Measurements from ENCODE around the gene REG4. TPM values are rescaled to one million over a fixed set of nuclear protein-coding genes. Genes with fewer than 3 reads are reported as not detected.
"Not testable (repeated sequence)": the region's sequence is repeated elsewhere in the genome, so short reads cannot be mapped to it uniquely, and the experiment has no call there.

Gene REG4
- total RNA-seq, 6 donors from 2014 or later, result not detected

DNA sequence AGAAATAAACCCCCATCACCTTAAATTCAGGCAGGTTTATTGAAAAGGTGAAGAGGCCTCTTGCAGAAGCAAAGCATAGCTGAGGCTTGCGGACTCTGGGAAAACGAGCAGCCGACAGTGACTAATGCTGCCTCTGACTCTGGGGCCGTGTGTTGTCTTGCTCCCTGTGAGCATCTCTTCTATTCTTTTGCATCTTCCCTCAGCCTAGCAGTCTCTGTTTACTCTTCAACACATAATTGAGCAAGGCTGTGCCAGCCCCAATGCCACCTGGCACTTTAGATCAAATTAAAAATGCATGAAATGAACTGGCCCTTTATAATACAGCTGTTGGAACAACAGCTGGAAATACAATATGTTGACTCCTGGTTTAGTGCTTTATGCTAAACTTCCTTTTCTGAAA, 18.4 kb upstream of the REG4 start:
- ATAC-seq (ENCODE audit: low FRiP score in 2 of 2), result no peak
- Histone ChIP-seq H3K4me1 (no peaks in the 10 kb centered on the region), H3K27me3 (no peaks in the 10 kb centered on the region), H3K27ac (no peak overlapping the region), H3K4me3 (no peak overlapping the region), H3K36me3 (no peaks in the 10 kb centered on the region), H3K9me3 (no peaks in the 10 kb centered on the region)
- no peak for DNase-seq
- TF ChIP-seq, protein P1, sequence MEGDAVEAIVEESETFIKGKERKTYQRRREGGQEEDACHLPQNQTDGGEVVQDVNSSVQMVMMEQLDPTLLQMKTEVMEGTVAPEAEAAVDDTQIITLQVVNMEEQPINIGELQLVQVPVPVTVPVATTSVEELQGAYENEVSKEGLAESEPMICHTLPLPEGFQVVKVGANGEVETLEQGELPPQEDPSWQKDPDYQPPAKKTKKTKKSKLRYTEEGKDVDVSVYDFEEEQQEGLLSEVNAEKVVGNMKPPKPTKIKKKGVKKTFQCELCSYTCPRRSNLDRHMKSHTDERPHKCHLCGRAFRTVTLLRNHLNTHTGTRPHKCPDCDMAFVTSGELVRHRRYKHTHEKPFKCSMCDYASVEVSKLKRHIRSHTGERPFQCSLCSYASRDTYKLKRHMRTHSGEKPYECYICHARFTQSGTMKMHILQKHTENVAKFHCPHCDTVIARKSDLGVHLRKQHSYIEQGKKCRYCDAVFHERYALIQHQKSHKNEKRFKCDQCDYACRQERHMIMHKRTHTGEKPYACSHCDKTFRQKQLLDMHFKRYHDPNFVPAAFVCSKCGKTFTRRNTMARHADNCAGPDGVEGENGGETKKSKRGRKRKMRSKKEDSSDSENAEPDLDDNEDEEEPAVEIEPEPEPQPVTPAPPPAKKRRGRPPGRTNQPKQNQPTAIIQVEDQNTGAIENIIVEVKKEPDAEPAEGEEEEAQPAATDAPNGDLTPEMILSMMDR (IDR thresholded peaks at IDR 0.05), result no peak
- no peak for TF ChIP-seq POLR2AphosphoS5 (IDR thresholded peaks at IDR 0.05)
- TF ChIP-seq POLR2A (IDR thresholded peaks at IDR 0.05), result no peak
- TF ChIP-seq EP300 (IDR thresholded peaks at IDR 0.05), result no peak
- WGBS, 2 donors, result 74 to 81% methylated on average over 4 of the region's 4 CpGs

DNA sequence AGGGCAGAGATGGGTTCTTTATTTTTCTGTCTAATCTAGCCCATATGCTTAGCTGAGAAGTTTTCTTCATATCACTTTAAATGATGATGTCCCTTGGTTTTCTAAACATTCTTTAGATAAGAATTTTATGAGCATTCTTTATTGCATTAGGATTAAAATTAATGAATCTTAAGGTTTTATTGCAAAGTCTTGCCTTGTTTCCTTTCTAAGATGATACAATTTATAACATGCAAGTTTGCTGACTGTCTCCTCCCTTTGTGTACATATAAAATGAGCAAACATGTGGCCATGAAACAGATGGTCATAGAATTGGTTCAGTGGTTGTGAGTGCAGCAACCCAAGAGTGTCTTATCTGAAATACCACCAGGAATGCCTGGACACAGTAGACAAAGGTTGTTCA, 17.7 kb upstream of the REG4 start:
- H3K4me3 ChIP-seq; H3K27ac ChIP-seq; H3K36me3 ChIP-seq; ATAC-seq (ENCODE audit: low FRiP score in 2 of 2); H3K9me3 ChIP-seq; H3K27me3 ChIP-seq; DNase-seq; H3K4me1 ChIP-seq: not testable (repeated sequence)

DNA sequence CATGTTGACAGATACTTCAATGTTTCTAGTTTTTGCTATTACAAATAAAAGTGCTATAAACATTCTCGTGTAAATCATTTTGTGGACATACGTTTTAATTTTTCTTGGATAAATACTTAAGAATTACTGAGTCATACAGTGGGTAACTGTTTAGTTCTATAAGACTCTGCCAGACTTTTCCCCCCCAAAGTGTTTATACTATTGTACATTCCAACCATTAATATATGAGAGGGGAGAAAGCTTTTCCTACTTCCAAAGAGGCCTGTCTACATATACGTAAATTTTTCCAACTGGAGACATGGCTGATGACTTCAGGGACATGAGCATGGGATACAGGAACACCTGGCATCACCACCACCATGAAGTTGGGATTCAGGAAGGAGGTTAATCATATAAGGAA, 17.0 kb upstream of the REG4 start:
- no peak for DNase-seq
- ATAC-seq (ENCODE audit: low FRiP score in 2 of 2), result no peak
- TF ChIP-seq POLR2A (IDR thresholded peaks at IDR 0.05), result no peak
- TF ChIP-seq POLR2AphosphoS5 (IDR thresholded peaks at IDR 0.05), result no peak
- TF ChIP-seq, protein P1 (IDR thresholded peaks at IDR 0.05), result no peak
- TF ChIP-seq EP300 (IDR thresholded peaks at IDR 0.05), result no peak
- Histone ChIP-seq H3K36me3 (no peaks in the 10 kb centered on the region), H3K9me3 (no peaks in the 10 kb centered on the region), H3K27ac (no peak overlapping the region), H3K27me3 (no peaks in the 10 kb centered on the region), H3K4me3 (no peak overlapping the region), H3K4me1 (no peaks in the 10 kb centered on the region)
- WGBS, 2 donors, result 78 to 84% methylated on average over 3 of the region's 3 CpGs

DNA sequence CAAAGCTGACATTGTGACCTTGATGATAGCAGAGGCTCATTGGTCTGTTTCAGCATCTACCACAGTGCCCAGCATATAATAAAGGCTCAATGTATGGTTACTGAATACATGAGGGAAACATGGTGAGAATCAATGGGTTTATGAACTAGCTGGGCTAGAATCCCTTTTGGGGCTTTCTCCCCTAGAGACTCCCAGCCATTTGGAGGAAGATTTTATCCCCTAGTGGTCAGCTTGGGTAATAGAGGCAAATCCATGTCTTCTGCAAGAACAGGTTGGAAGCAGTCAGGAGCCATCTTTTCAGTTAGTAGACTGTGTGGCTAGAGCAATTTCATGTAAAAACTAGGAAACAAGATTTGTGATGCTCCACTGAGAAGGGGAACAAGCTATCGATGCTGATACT, 15.8 kb upstream of the REG4 start:
- WGBS, 2 donors, result 92 to 100% methylated on average over 1 of the region's 1 CpG
- TF ChIP-seq, protein P1 (IDR thresholded peaks at IDR 0.05), result peak in 5 of 6 experiments; percentile 13 to 31 (median 19)
- TF ChIP-seq POLR2AphosphoS5 (IDR thresholded peaks at IDR 0.05) (no peak), POLR2A (IDR thresholded peaks at IDR 0.05) (no peak)
- no peak overlapping the region for H3K4me3 ChIP-seq
- ATAC-seq (ENCODE audit: low FRiP score in 2 of 2) (no peak), DNase-seq (no peak)
- H3K9me3 ChIP-seq, result no peaks in the 10 kb centered on the region
- H3K27me3 ChIP-seq, result no peaks in the 10 kb centered on the region
- H3K36me3 ChIP-seq, result no peaks in the 10 kb centered on the region
- no peaks in the 10 kb centered on the region for H3K4me1 ChIP-seq
- H3K27ac ChIP-seq, result no peak overlapping the region

DNA sequence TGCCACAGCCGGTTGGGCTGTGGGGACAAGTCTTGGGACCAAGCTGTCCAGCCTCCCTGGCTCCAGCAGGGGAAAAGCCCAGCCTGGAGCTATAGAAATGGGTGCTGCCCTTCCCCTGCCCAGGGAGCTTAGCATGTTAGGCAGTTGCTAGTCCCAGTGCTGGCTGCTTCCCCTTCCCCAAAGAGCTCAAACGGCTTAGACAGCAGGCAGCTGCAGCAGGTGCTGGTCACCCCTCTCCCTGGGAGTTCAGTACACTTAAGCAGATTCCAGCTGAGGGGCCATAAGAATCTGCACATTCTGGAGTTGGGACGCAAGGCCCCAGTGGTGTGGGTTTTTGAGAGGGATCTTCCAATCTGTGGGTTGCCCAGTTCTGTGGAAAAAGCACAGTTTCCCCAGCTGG, 11.1 kb upstream of the REG4 start:
- DNase-seq, result no peak
- Histone ChIP-seq H3K27ac (no peak overlapping the region), H3K4me1 (no peaks in the 10 kb centered on the region), H3K4me3 (no peak overlapping the region), H3K36me3 (no peaks in the 10 kb centered on the region), H3K9me3 (no peaks in the 10 kb centered on the region), H3K27me3 (no peaks in the 10 kb centered on the region)
- ATAC-seq (ENCODE audit: low FRiP score in 2 of 2), result no peak
- 59 to 100% methylated on average over 1 to 3 of the region's 3 CpGs for WGBS, 2 donors
- TF ChIP-seq POLR2A (IDR thresholded peaks at IDR 0.05) (no peak), EP300 (IDR thresholded peaks at IDR 0.05) (no peak), POLR2AphosphoS5 (IDR thresholded peaks at IDR 0.05) (no peak)
- TF ChIP-seq, protein P1 (IDR thresholded peaks at IDR 0.05), result no peak
